ENCODE data around the gene ZC3H12A.

The ZC3H12A gene

DNA sequence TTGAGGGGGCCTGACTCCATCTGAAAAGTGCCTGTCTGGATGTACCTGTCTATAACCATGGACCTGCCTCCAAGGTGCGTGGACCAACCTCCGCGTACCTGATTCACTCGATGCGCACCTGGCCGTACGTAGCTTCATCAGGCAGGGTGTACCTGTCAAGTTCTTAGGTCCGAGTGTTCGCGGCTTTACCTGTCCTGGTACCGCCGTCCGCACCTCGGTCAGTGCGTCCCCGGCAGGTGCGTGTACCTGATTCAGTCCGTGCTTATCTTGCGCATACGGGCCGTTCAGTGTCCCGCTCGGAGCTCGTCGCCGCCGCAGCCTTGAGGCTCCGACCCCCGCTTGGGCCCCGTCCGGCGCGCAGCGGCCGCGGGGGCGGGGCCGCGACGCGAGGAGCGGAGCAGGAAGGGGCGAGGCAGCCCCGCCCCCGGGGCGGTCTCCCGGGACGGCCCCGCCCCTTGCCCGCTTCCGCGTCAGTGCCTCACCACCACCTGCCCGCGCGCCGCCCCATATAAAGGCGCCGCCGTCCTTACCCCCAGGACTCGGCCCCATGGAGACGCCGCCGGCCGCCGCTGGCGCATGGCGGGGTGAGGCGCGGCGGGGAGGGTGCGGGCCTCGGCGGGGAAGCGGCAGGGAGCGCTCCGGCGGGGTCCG lies at the start of gene ZC3H12A:
ZC3H12A (plus strand) TSS at position 535 of the 651 bp plus-strand sequence. CDS start 917 bp downstream, outside the sequence.
- DNase-seq: peak; percentile 89

DNA sequence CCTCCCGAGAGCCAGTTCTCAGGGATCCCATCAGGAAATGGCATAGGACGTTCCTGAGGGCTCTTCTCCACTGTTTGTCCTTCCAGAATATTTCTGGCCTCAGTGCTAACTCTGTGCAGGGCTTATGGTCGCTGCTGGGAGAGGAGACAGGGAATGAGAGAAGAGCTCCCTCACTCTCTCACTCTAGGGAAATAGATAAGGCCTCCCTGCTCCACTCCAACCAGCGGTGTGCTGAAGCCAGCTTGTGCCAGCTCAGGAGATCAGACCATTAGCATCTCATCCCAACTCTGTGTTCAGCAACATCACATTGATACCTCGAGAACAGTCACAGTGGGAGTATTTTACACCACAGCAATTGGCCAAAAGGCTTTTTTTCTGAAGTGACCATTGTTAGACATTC lies 49.2 kb upstream of the ZC3H12A start:
- no peak for DNase-seq

DNA sequence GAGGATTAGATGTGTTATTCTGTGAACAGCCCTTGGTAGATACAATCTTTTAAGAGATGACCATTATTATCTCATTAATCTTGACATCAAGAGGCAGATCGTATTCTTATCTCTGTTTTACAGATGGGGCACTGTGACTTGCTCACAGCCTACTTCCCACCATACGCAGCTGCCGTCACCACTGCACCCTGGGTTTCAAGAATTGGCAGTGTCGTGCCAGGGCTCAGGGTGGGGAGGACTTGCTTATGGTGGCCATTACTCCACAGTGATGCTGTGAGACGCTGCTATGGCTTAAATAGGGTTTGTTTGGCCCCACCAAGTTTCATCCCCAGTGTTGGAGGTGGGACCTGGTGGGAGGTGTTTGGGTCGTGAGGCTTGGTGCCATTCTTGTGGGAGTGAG lies 45.4 kb upstream of the ZC3H12A start:
- no peak for DNase-seq

DNA sequence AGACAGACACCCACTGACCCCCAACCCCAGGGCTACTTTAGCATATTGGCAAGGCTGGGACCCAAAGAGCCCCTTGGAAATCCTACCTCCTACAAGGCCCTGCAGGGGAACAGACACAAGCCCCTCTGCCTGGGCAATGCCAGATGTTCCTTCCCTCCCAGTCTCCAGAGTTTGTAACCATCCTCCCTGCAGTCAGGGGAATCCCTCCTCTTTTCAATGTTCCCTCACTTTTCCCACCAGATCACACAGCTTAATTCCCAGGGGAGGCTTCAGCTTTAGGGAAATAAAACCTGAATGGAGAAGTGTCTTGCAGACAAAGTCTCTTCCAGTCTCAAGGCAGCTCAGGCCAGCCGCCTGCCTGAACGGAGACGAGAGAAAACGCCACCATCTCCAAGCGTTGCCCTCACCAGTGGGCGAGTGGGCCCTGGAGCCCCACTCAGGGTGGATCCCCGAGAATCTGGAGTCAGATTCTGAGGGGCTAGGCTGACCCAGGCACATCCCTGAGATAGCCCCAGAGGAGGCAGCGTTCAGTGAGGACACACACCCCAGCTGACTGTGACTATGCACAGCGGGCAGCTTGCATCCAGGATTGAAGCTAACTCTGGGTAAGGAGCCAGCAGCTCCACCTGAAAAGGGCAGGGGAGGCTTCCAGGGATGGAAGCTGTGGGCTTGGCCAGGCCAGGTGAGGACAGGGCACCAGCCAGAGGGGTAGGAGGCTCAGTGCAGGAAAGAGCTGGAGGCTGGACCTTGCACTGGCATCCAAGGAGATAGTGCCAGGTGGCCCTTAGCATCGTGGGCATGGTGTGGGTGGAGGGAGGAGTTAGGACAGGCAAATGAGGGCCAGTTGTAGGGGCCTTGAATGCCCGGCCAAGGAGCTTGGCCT lies 44.0 kb upstream of the ZC3H12A start:
- DNase-seq: no peak

DNA sequence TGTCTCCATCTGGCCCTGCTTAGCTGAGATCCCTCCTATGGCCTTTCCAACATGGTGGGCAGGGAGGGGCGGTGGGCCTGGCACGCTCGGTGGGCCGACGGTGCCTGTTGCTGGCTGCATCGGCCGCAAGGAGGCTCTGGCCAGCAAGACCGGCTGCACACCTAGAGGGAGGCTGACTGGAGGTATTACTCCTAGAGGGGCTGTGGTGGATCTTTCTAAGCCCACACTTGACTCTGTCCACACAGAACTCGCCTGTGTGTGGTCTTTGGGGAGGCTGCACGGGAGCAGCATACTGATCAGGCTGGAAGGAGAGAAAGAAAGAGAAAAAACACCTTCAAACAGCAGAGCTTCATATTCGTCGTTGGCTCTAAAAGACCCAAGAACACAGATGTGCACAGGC lies 41.7 kb upstream of the ZC3H12A start:
- DNase-seq: no peak

DNA sequence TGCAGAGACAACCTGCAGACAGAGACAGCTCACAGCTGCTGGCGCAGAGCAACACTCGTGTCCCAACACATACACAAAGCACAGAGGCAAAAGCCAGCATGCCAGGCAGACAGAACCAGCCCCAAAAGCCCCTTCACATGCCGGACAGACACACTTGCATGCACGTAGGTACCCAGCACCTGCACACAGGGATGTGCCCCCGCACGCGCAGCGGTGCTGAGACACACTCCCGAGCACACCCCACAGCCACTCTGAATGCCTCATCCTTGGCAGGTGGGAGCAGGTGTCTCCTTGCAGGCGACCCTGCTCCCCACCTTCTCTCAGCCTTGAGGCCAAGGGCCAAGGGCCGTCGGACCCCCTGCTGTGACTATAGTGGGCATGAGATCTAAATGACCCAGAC lies 41.2 kb upstream of the ZC3H12A start:
- no peak for DNase-seq

DNA sequence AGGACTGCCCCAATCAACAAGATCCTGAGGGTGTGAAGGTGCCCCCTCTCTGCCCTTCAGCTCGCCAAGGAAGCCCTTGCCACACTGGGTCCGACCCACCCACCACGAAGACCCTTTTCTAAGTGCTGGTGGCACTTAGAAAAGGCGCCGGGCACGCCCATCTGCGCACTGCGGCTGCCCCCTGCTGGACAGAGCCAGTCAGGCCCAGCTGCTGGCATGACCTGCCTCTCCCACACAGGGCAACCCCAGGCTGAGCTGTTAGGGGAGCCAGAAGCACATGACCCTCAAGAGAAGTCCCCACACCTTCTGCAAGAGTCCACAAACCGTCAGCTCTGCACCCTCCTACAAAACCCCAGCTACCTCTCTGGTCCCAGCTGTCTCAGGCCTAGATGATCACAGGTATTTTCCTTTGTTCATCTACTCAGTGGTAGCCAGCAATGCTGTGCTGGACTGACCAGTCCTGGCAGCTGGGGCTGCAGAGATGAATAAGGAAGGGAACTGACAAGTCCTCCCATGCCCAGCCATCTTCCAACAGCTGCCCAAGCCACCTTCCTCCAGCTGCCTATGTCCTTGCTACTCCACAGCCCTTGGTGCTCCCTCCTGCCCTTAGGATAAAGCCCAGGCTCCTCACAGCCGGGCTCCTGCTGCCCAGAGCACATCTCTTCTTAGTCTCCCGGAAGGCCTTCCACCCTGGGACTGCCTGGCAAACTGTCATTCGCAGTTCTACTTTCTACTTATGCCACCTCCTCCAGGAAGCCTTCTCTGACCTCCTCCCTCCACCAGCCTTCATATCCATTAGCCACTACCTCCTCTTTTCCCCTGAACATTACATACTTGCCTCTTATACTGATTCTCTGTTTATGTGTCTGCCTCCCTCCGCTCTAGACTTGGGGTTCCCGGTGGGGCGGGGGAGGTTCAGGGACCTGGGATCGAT lies 39.8 kb upstream of the ZC3H12A start:
- DNase-seq: peak; percentile 43

DNA sequence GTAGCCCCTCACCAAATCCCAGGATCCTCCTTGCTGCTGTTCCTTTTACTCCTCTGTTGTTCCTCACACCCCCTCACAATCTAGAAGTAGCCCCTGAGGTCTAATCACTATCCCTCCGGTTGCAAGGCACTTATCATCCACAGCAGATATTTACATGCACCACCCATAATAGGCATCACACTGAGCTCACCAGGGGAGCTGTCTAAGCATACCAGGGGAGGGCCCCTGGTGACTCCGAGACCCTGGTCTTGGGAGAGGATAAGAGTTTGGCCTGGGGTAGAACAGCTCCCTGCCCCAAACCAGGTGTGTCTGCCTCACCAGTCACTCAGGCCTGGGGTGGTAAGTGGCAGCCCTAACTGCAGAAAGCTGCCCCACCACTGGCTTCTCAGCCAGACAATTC lies 37.3 kb upstream of the ZC3H12A start:
- no peak for DNase-seq

DNA sequence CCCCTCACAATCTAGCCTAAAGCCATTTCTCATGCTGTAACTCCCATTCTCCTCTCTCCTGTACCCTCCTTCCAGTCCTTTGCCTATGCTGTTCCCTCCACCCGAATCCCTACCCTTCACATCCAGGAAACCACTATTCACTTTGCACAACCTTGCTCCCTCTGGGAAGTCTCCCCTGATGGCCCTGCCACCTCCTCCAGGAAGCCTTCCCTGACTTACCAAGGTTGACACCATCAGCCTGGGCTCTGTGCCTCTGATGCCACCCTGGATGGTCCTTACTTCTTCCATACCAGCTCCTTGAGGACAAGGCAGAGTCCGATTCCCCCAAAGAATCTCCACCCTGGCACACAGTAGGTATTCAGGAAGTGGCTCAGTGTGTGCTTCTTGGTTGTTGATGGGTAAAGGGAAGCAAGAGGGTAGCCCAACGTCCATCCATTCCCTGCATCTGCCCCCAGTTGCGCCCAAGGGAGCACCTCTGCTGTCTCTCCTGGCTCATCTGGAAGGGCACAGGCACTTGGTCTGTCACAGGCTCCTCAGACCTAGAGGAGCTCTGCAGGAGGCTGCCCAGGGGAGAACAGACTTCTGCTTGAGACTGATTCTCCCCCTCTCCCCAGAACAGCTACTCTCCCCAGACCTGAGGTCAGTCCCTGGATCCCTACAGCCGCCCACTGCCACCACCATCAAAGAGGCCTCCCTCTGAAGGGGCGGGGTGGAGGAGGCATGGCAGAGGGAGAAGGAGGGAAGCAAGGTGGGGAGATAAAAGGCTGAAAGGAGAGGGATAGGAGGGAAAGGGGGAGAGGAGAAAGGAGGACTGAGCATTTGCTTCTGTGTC lies 36.1 kb upstream of the ZC3H12A start:
- DNase-seq: no peak

DNA sequence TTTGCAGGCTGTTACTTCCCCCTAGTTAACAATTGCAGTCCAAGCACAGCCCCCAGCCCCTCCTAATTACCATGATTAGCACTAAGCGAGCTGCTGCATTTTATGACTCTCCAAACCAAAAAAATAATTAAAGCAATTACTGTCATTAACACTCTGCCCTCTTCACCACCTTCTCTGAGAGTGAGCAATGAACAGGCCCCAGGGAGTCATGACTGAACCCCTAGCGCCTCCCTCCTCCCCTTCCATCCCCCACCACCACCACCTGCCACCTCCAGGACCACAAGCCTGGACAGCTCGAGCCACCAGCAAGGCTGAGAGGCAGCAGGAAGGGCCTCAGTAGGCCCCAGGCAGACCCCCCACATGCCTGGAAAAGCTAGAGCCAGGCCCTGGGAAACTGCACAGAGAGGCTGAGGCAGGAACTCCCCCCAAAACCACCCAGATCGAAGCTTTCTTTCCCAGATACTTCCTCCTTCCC lies 35.5 kb upstream of the ZC3H12A start:
- no peak for DNase-seq

DNA sequence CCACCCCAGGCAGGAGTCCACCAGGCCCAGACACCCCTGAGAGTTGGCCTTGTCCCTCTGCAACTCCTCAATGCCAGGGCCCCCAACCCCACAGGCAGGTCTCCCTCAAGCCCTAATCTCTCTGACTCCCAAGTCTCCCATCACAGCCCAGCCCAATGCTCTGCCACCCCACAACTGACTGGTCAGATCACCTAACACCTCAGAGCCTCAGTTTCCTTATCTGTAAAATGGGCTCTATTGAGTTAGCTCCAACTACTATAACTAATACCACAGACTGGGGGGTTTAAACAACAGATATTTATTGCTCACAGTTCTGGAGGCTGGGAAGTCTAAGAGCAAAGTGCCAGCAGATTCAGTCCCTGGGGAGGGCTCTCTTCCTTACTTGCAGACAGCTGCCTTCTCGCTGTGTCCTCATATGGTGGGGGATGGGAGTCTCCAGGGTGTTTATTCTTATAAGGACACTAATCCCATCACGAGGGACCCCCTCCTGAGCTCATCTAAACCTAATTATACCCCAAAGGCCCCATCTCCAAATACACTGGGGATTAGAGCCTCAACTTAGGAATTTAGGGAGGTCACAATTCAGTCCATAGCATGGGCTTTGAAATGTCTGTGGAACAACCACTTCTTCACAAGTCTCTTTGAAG lies 34.9 kb upstream of the ZC3H12A start:
- DNase-seq: no peak

DNA sequence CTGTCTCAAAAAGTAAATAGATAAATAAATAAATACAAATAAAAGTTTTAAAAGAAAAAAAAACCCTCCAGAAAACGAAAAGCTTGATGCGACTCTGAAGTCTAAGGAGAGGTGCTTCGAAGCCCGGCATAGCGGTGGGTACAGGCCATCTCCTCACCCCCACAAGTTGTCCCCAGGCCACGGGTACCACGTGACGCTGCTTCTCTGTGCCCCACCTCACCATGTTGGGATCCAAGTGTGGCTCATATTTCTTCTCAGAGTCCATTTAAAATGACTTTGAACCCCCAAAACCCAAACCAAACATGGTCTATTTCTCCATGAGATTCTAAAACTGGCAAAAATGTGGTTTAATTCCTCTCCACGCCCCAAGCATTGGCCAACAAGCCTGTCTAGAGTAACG lies 32.9 kb upstream of the ZC3H12A start:
- DNase-seq: no peak

DNA sequence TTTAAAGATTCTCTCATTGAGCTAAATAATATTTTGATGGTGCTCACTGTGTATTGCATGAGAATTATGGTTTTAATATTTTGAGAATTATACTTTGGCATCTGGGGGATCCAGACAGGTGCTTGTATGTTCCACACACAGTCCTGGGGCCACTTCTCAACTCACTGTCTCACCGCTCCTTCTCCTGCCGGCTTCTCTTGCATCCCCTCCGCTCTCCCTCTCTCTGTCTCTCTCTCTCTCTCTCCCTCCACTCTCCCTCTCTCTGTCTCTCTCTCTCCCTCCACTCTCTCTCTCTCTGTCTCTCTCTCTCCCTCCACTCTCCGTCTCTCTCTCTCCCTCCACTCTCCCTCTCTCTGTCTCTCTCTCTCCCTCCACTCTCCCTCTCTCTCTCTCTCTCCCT lies 32.2 kb upstream of the ZC3H12A start:
- no peak for DNase-seq

DNA sequence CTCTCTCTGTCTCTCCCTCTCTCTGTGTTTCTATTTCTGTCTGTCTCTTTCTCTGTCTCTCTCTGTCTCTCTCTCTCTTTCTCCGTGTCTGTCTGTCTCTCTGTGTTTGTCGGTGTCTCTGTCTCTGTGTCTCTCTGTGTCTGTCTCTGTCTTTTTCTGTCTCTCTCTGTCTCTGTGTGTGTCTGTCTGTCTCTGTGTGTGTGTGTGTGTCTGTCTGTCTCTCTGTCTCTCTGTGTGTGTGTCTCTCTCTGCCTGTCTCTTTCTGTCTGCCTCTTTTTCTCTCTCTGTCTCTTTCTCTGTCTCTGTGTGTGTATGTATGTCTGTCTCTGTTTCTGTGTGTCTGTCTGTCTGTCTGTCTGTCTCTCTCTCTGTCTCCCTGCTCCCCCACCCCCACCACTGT lies 31.7 kb upstream of the ZC3H12A start:
- DNase-seq: no peak

DNA sequence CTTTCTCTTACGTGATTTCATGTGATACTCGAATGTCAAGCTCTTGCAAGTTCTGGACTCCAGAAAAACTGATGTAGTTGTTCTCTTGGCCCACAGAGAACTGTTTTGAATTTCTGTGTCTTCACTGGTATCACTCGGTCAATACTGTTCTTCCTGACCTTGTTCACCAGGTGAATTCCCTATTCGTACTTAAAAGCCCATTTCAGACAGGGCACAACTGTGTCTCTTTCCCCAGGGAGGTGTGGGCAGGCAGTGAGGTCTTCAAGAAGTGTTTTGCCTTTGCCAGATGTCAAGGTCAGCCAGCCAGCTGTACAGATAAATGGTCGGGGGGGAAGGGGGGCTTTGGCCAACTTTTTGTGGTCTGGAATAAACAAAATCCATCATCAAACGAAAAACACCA lies 27.5 kb upstream of the ZC3H12A start:
- no peak for DNase-seq

DNA sequence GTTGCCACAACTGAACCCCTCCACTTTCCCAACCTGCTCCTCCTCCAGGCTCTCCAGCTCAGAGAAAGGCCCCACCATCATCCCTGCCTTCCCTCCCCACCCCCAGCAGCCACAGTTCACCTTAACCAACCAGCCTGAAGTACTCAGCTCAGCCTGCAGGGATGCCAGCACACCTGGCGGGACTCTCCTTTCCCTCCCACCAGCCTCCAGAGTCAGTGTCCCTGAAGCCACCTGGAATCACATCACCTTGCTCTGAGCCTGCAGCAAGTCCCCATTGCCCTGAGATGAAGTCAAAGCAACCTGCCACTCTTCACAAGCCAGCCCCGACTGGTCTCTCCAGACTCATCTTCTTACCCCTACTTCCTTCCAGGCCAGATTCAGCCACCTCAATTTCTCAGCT lies 26.2 kb upstream of the ZC3H12A start:
- DNase-seq: no peak

DNA sequence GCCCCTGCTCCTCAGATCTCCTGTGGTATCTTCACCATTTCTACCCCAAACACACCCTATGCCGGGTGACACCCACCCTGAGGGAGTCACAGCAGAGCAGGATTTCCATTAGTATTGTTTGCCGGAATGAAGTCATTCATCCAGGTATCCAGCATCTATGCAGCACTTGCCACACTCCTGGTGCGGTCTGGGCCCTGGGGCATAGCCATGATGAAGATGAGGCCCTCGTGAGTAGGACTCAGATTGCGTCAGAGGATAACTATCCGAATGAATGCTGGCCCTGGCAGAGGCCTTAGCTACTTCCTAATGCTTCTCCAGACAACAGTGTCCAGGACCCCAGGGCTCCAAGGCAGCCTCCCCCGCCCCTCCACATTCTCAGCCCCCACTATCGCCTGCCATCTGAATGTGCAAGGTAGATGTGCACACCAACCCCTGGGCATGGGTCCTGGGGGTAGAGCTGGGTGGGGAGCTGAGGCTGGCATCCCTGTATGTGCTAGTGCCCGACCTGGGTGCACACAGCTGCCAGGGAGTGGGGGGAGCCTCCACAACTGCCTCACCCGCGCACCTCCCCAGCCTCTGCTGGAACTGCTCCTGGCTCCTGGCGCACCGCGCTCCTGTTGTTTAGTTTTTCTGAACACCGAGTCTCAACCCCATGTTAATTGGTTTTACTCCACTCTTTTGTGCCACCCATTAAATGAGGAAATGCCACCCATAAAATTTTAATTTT lies 25.5 kb upstream of the ZC3H12A start:
- no peak for DNase-seq

DNA sequence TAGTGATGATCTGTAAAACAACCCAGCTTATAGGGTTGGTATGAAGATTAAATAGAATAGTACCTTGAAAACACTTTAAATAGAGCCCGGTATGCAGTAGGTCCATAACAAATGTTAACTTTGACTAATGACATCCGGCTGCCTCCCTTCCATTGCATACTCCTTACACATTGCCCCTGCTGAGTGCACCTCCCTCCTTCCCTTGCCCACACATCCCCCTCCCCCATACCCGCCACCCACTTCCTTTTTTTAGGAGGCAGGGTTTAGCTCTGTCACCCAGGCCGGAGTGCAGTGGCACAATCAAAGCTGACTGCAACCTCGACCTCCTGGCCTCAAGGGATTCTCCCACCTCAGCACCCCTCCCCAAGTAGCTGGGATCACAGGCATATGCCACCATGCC lies 24.4 kb upstream of the ZC3H12A start:
- DNase-seq: peak; percentile 3

DNA sequence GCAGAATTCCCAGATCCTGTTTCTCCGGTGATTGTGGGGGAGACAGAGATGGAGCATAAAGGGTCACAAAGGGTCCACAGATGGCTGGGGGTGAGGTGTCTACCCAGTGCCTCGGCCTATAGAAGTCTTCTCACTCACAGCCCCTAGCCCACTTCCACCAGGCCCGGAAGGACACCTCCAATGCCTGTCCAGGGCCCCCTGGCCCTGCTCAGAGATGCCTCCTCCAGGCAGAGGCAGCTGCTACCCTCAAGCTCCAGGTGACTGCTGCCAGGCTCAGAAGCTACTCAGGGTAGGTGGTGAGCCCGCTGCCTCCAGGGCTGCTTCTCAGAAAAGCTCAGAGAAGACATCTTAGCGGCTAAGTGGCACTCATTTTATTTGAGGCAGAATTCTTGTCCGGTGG lies 22.0 kb upstream of the ZC3H12A start:
- DNase-seq: no peak

DNA sequence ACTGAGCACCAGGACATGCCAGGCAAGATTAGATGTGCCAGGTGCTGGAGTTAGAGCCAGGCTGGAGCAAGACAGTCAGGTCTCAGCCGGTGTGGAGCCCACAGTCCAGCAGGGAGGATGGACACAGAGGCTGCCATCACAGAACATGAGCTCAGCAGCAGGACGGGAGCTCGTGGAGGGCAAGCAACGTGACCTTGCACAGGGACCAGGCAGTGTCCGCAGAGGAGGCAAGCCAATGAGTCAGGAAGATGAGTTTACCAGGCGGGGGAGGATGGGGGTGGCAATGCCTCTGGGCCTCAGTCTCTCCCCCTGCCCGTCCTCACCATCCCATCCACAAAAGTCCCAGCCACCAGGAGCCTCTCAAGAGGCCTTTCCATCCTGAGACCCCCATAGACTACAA lies 20.7 kb upstream of the ZC3H12A start:
- DNase-seq: no peak

DNA sequence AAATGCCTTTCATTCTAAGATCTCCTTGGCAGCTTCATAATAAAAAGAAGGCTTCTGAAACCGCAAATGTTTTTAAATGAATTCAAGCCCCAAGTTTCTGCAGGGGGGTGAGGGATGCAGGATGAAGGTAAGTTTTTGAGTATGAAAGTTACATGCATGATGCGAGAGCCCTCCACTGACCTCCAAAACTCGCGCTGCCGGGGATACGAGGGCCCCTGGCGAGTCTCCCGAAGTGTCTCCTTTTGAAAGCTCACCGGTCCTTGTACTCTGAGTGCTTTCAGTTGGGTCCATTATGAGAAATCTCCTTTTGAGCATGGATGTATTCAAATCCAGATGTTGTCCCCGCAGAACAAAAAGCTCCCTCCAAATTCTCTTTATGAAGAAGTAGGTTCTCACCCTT lies 18.9 kb upstream of the ZC3H12A start:
- DNase-seq: no peak

All from activated effector memory CD4-positive, alpha-beta T cell treated with Interleukin-2 at 50 U/mL for 16 hours (primary cell).